Measurements from ENCODE around the gene ADM5. TPM values are rescaled to one million over a fixed set of nuclear protein-coding genes. Genes with fewer than 3 reads are reported as not detected.

Gene ADM5
- total RNA-seq, 1 experiment from 2014 or later, result 13.5 TPM

DNA sequence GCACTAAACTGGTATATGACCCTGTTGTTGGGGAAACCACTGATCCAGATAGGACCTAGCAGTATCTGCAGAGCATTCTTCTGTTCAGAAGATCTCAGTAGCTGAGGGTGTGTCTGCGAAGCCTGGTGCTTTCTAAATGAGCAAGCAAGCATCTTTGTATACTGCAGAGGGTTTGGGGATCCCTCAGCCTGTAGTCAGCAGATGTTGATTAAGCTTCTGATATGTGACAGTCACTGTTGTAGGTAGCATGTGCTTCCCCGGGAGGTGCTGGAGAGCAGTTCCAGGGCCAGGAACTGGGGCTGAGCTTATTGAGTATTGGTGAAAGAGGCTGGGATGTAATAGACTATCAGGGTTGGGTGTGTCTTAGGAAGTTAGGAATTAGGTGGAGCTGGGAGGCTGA, 45.9 kb upstream of the ADM5 start:
- Histone ChIP-seq H2AK5ac (ENCODE audit: insufficient read length, low read length) (no peak overlapping the region), H3K9me3 (ENCODE audit: control insufficient read depth, low read depth, low read length) (no peaks in the 10 kb centered on the region), H3K4me1 (ENCODE audit: insufficient read depth, low read length) (no peaks in the 10 kb centered on the region; the same call in 1 of the 2 replicates), H2BK20ac (ENCODE audit: low read depth, low read length, poor library complexity, severe bottlenecking) (no peak overlapping the region), H3K14ac (ENCODE audit: insufficient read depth, low read length) (no peak overlapping the region), H2BK120ac (ENCODE audit: low read depth, low read length, poor library complexity, severe bottlenecking) (no peak overlapping the region), H4K20me1 (ENCODE audit: control insufficient read depth, insufficient read depth, insufficient read length) (no peaks in the 10 kb centered on the region), H3K9ac (ENCODE audit: extremely low read depth, insufficient read length, low read length) (no peak overlapping the region), H3K79me2 (ENCODE audit: insufficient read depth, low read length) (peaks cover 9% of the 10 kb centered on the region), H3K27ac (ENCODE audit: insufficient read length, low read depth, low read length) (no peak overlapping the region), H3K79me1 (ENCODE audit: insufficient read depth, low read depth, low read length, poor library complexity, severe bottlenecking) (peaks cover 13% of the 10 kb centered on the region), H4K5ac (ENCODE audit: insufficient read length, low read depth, low read length) (no peak overlapping the region), H3K4me2 (ENCODE audit: insufficient read depth, insufficient read length, low read length) (no peak overlapping the region), H3K27me3 (ENCODE audit: insufficient read depth, low read length) (no peaks in the 10 kb centered on the region), H2BK15ac (ENCODE audit: low read depth, low read length) (no peak overlapping the region), H3K4ac (ENCODE audit: low read depth, low read length) (no peak overlapping the region), H3T11ph (ENCODE audit: low read length) (no peak overlapping the region), H3K56ac (ENCODE audit: insufficient read length, low read depth, low read length) (no peak overlapping the region), H4K8ac (replicated peaks; ENCODE audit: insufficient read length, low read depth, low read length) (no peak overlapping the region), H2AFZ (ENCODE audit: low read length) (no peak overlapping the region), H3K23ac (ENCODE audit: insufficient read length, low read depth, low read length) (no peak overlapping the region), H3K18ac (ENCODE audit: insufficient read length, low read depth, low read length) (no peak overlapping the region), H4K91ac (ENCODE audit: insufficient read length, low read depth, low read length) (no peak overlapping the region), H2BK5ac (ENCODE audit: insufficient read length, low read length) (no peak overlapping the region), H3K23me2 (ENCODE audit: insufficient read length, low read depth, low read length, poor library complexity, severe bottlenecking) (peaks cover 20% of the 10 kb centered on the region), H2BK12ac (ENCODE audit: insufficient read length, low read depth, low read length) (no peak overlapping the region)
- H3K36me3 Mint-ChIP-seq (ENCODE audit: insufficient read depth in 1 of 3, low read depth in 3 of 3), result peaks cover 21 to 39% (median 32%) of the 10 kb centered on the region in 3 experiments
- no CpG with 5 or more reads among the region's 2 CpGs for WGBS (ENCODE audit: extremely low coverage, insufficient read length, low lambda C conversion rate)
- peak overlapping the region; percentile 94 to 99 for H3K4me3 Mint-ChIP-seq
- H3K4me1 Mint-ChIP-seq, result peaks cover 40 to 50% of the 10 kb centered on the region in 2 experiments
- peak overlapping the region in 2 of 3 experiments; percentile 49 to 94; a peak in 4 of 7 replicates for H3K27ac Mint-ChIP-seq
- TF ChIP-seq, protein P1, sequence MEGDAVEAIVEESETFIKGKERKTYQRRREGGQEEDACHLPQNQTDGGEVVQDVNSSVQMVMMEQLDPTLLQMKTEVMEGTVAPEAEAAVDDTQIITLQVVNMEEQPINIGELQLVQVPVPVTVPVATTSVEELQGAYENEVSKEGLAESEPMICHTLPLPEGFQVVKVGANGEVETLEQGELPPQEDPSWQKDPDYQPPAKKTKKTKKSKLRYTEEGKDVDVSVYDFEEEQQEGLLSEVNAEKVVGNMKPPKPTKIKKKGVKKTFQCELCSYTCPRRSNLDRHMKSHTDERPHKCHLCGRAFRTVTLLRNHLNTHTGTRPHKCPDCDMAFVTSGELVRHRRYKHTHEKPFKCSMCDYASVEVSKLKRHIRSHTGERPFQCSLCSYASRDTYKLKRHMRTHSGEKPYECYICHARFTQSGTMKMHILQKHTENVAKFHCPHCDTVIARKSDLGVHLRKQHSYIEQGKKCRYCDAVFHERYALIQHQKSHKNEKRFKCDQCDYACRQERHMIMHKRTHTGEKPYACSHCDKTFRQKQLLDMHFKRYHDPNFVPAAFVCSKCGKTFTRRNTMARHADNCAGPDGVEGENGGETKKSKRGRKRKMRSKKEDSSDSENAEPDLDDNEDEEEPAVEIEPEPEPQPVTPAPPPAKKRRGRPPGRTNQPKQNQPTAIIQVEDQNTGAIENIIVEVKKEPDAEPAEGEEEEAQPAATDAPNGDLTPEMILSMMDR (conservative IDR thresholded peaks at IDR 0.05), result no peak
- DNase-seq, result no peak
- peaks cover 12% of the 10 kb centered on the region for H3K27me3 Mint-ChIP-seq (ENCODE audit: low read depth)
- H3K9me3 Mint-ChIP-seq, result no peaks in the 10 kb centered on the region; a peak in 2 of 5 replicates

All from H9 (cell line).